GM12878 (cell line): Measurements from ENCODE around the gene TLR1. TPM values are rescaled to one million over a fixed set of nuclear protein-coding genes. Genes with fewer than 3 reads are reported as not detected.

ENCODE experiments used
- BRCA1 ChIP-seq: IDR thresholded peaks from 2 replicates; pipeline ENCODE4 v1.6.1; 2011; ENCODE audit warnings: low read depth, low read length, improper control_type of control experiment
- CBX5 ChIP-seq: sonication (generic); IDR thresholded peaks from 2 replicates; pipeline ENCODE4 v1.6.1; 2016; ENCODE audit warnings: low read depth, moderate library complexity, mild to moderate bottlenecking, inconsistent platforms
- CHD2 ChIP-seq: IDR thresholded peaks from 2 replicates; pipeline ENCODE4 v1.6.1; 2011; ENCODE audit warnings: low read depth, low read length, improper control_type of control experiment, borderline replicate concordance
- DPF2 ChIP-seq: fragments of 450-650 bp; IDR thresholded peaks from 2 replicates; pipeline ENCODE4 v1.6.1; 2017; ENCODE audit warnings: mild to moderate bottlenecking
- EP300 ChIP-seq, 2 experiments: fragments of 150-350 bp in 1 of 2; IDR thresholded peaks; 2 replicates each; pipeline ENCODE4 v1.6.1; 2011 to 2012; ENCODE audit warnings: low read depth in 2 of 2, low read length in 2 of 2, borderline replicate concordance in 1 of 2, improper control_type of control experiment in 1 of 2, inconsistent platforms in 1 of 2; ENCODE audit not compliant: control insufficient read depth in 1 of 2
- IKZF2 ChIP-seq, 2 experiments: fragments of 450-650 bp; IDR thresholded peaks; 2 replicates each; pipeline ENCODE4 v1.6.1; 2017; ENCODE audit warnings: mild to moderate bottlenecking in 2 of 2, moderate library complexity in 2 of 2
- IRF4 ChIP-seq: IDR thresholded peaks from 2 replicates; pipeline ENCODE4 v1.6.1; 2011; ENCODE audit warnings: low read depth, low read length
- KLF5 ChIP-seq: fragments of 450-650 bp; IDR thresholded peaks from 2 replicates; pipeline ENCODE4 v1.6.1; 2014; ENCODE audit warnings: mild to moderate bottlenecking; ENCODE audit not compliant: partially characterized antibody
- NFXL1 ChIP-seq: fragments of 450-650 bp; IDR thresholded peaks from 2 replicates; pipeline ENCODE4 v1.6.1; 2017; ENCODE audit warnings: antibody characterized with exemption, mild to moderate bottlenecking, borderline replicate concordance
- NR2F1 ChIP-seq: fragments of 450-650 bp; conservative IDR thresholded peaks from 2 replicates; pipeline ENCODE4 v1.6.1; 2017; ENCODE audit warnings: mild to moderate bottlenecking
- PAX5 ChIP-seq: IDR thresholded peaks from 2 replicates; pipeline ENCODE4 v1.6.1; 2011; ENCODE audit warnings: low read depth, low read length, borderline replicate concordance
- POLR2A ChIP-seq: IDR thresholded peaks from 2 replicates; pipeline ENCODE4 v1.6.1; 2011; ENCODE audit warnings: low read depth, mild to moderate bottlenecking, low read length
- POLR2AphosphoS2 ChIP-seq: IDR thresholded peaks from 2 replicates; pipeline ENCODE4 v1.6.1; 2011; ENCODE audit warnings: low read depth, mild to moderate bottlenecking, low read length, improper control_type of control experiment, moderate library complexity
- POLR2AphosphoS5 ChIP-seq: IDR thresholded peaks from 2 replicates; pipeline ENCODE4 v1.6.1; 2011; ENCODE audit warnings: mild to moderate bottlenecking, low read length, inconsistent platforms
- RBBP5 ChIP-seq: fragments of 200-600 bp; sonication (generic); conservative IDR thresholded peaks from 2 replicates; pipeline ENCODE4 v1.6.1; 2016
- RELB ChIP-seq: fragments of 450-650 bp; IDR thresholded peaks from 2 replicates; pipeline ENCODE4 v1.6.1; 2017; ENCODE audit warnings: low read depth, mild to moderate bottlenecking, moderate library complexity
- SPI1 ChIP-seq: IDR thresholded peaks from 2 replicates; pipeline ENCODE4 v1.6.1; 2011; ENCODE audit warnings: low read depth, mild to moderate bottlenecking, low read length, moderate library complexity, borderline replicate concordance; ENCODE audit not compliant: insufficient read depth
- TAF1 ChIP-seq: IDR thresholded peaks from 2 replicates; pipeline ENCODE4 v1.6.1; 2011; ENCODE audit warnings: mild to moderate bottlenecking, low read depth, low read length, borderline replicate concordance
- TCF12 ChIP-seq: IDR thresholded peaks from 2 replicates; pipeline ENCODE4 v1.6.1; 2011; ENCODE audit warnings: low read depth, mild to moderate bottlenecking, low read length
- YY1 ChIP-seq: IDR thresholded peaks from 2 replicates; pipeline ENCODE4 v1.6.1; 2011; ENCODE audit warnings: low read depth, mild to moderate bottlenecking, low read length
- ZNF217 ChIP-seq: fragments of 450-650 bp; IDR thresholded peaks from 2 replicates; pipeline ENCODE4 v1.6.1; 2017; ENCODE audit warnings: antibody characterized with exemption, mild to moderate bottlenecking
- ZNF592 ChIP-seq: fragments of 450-650 bp; IDR thresholded peaks from 2 replicates; pipeline ENCODE4 v1.6.1; 2017; ENCODE audit warnings: mild to moderate bottlenecking, moderate library complexity
- ZNF687 ChIP-seq: fragments of 450-650 bp; IDR thresholded peaks from 2 replicates; pipeline ENCODE4 v1.6.1; 2017; ENCODE audit warnings: mild to moderate bottlenecking, moderate library complexity
- polyA plus RNA-seq, 11 experiments: library from polyadenylated mRNA; depleted of rRNA in 4 of 11; unstranded in 6 of 11; stranded (reverse) in 5 of 11; fragments of >200 nt; fragmentation: Nextera tagmentation in 4 of 11; fragmentation: Illumina TruSeq in 1 of 11; extraction: Ambion mirVana in 4 of 11; extraction: Trizol in 1 of 11; gene quantifications; 1 replicate in 1 of 11; 2 replicates in 10 of 11; pipeline versions ENCODE4 v1.2.1 to v1.2.3, GENCODE V29; 2011 to 2016; ENCODE audit warnings: inconsistent platforms in 2 of 11, missing spikeins in 2 of 11, low read depth in 1 of 11
- total RNA-seq, 4 experiments: library from RNA; depleted of rRNA in 3 of 4; stranded (reverse); fragments of >200 nt in 3 of 4; fragmentation: Illumina TruSeq in 1 of 4; extraction: Trizol in 1 of 4; gene quantifications; 2 replicates each; pipeline versions ENCODE4 v1.2.1 to v1.2.3, GENCODE V29; 2013 to 2021

TLR1 gene
- total and polyA plus RNA-seq, 10 of the 15 experiments (the other 5 are each of a cell fraction or from before 2014, with no cell fraction given) = 9.3 to 57.1 (median 20.4) TPM

GRCh38 chr4:38781854-38782261 lies 22.7 kb downstream of the TLR1 start (continued):
- peak; percentile 90 for TF ChIP-seq ZNF592
- no peak for TF ChIP-seq CHD2
- 0 out of 2 replicates have a peak, but pooled peaks have one; percentile 14 for TF ChIP-seq CBX5
- TF ChIP-seq TCF12 = 0 out of 2 replicates have a peak, but pooled peaks have one; percentile 45
- TF ChIP-seq EP300 (IDR thresholded peaks at IDR 0.05; ENCODE audit: borderline replicate concordance in 1 of 2, control insufficient read depth in 1 of 2, low read depth in 2 of 2, low read length in 2 of 2) = no peak
- TF ChIP-seq IKZF2 (IDR thresholded peaks at IDR 0.05) = no peak
- peak; percentile 63; the same call in 1 of the 2 replicates for TF ChIP-seq POLR2A
- no peak for TF ChIP-seq RELB
- 0 out of 2 replicates have a peak, but pooled peaks have one; percentile 24 for TF ChIP-seq IRF4
- TF ChIP-seq RBBP5 = no peak
- peak; percentile 76 for TF ChIP-seq ZNF687
- TF ChIP-seq POLR2AphosphoS2 = 0 out of 2 replicates have a peak, but pooled peaks have one; percentile 19
- TF ChIP-seq SPI1 = peak; percentile 94
- no peak for TF ChIP-seq KLF5
- 0 out of 2 replicates have a peak, but pooled peaks have one; percentile 50 for TF ChIP-seq DPF2
- TF ChIP-seq BRCA1 = no peak
- peak; percentile 94 for TF ChIP-seq YY1
- TF ChIP-seq TAF1 = peak; percentile 83
- TF ChIP-seq NR2F1 = peak; percentile 48; the same call in 1 of the 2 replicates
- no peak for TF ChIP-seq NFXL1
- peak; percentile 64 for TF ChIP-seq POLR2AphosphoS5
- no peak for TF ChIP-seq PAX5
- no peak for TF ChIP-seq ZNF217
